GM21717 (cell line): ENCODE measurements around the gene ZNF236.
"Not testable (repeated sequence)": the region's sequence is repeated elsewhere in the genome, so short reads cannot be mapped to it uniquely, and the experiment has no call there.

ENCODE experiments used
- ATAC-seq: cut with Tn5 transposase; IDR thresholded peaks from one replicate; pipeline ENCODE4 v1.9.1; 2021; ENCODE audit warnings: mild to moderate bottlenecking, moderate library complexity; ENCODE audit not compliant: unreplicated experiment

The ZNF236 gene

GRCh38 chr18:76822506-76823160, at the start of gene ZNF236:
TSS of gene ZNF236 (plus strand) at chr18:76822557. CDS start at chr18:76822608, 51 bp downstream.
- ATAC-seq, result peak; percentile 34

GRCh38 chr18:76772665-76773064, 49.7 kb upstream of the ZNF236 start:
- no peak for ATAC-seq

DNA sequence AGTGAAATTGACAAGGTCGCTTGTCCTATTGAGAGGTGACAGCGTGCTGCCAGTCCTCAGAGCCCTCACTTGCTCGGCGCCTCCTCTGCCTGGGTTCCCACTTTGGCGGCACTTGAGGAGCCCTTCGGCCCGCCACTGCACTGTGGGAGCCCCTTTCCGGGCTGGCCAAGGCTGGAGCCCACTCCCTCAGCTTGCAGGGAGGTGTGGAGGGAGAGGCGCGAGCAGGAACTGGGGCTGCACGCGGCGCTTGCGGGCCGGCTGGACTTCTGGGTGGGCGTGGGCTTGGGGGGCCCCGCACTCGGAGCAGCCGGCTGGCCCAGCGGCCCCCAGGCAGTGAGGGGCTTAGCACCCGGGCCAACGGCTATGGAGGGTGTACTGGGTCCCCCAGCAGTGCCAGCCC, 45.3 kb upstream of the ZNF236 start:
- not testable (repeated sequence) for ATAC-seq

DNA sequence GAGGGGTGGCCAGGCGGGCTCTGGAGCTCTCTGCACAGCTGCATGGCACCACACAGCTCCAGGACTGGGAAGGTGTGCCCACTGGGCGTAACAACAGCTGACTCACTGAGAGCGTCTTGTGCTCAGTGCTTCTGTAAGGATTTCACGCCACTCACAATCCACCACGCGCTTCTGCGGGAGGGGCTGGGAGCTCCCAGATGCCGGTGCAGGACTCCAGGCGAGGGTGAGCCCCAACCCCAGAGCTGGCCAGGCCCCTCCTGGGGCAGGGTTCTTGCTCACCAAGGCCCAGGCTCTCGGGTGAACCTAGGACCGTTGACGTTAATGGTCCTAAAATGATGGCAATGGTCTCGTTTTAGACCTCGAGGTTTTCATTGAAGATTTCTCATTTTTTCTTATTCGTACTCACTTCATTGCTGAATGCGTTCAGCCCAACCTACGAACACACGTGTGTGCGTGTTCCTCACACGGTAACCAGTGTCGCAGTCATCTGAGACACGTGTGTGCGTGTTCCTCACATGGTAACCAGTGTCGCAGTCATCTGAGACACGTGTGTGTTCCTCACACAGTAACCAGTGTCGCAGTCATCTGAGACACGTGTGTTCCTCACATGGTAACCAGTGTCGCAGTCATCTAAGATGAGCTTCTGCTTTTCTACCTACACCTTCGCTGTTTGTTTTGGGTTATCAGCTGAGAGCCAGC, 38.4 kb upstream of the ZNF236 start:
- ATAC-seq, result no peak

- no peak for ATAC-seq
These were observed 36.5 kb upstream of the ZNF236 start for GRCh38 chr18:76785872-76786271.

DNA sequence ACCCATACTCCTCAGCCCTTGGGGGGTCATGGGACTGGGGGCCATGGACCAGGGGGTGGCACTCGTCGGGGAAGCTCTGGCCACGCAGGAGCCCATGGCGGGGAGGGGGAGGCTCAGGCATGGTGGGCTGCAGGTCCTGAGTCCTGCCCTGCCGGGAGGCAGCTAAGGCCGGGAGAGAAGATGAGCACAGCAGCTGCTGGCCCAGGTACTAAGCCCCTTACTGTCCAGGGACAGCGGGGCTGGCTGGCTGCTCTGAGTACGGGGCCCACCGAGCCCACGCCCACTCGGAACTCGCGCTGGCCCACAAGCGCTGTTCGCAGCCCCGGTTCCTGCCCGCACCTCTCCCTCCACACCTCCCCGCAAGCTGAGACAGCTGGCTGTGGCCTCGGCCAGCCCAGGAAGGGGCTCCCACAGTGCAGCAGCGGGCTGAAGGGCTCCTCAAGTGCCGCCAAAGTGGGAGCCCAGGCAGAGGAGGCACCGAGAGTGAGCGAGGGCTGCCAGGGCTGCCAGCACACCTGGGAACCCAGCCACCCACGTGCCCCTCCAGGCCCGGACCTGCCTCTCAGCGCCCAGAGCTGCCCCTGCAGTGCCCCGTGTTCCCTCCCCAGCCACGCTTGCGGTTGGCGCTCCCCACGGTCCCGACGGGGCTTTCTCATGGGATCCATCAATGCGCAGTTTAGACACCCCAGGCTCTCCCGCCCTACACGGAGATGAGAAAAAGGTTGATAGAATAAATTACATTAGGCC, 33.6 kb upstream of the ZNF236 start:
- ATAC-seq, result no peak

- no peak for ATAC-seq
These were observed 31.3 kb upstream of the ZNF236 start for GRCh38 chr18:76791106-76791505.

GRCh38 chr18:76791642-76792041, 30.7 kb upstream of the ZNF236 start:
- no peak for ATAC-seq

DNA sequence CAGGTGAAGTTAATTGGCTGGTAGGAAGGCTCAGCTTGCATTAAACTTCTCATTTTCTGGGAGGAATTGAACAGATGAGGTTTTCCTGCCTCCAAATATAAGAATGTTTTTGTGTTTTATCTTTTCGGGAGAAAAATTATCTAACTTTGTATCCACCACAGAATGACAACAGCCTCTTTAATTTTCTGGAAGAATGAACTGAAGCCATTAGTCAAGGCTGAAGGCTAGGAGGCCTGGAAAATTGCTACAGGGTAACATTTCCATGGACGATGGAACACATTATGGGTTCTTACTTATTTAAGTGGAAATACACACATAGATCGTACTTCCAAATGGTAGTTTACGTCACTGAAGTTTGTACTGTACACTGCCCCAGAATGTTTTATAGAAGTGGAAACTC, 28.0 kb upstream of the ZNF236 start:
- ATAC-seq, result no peak

GRCh38 chr18:76801567-76802505, 20.5 kb upstream of the ZNF236 start:
- peak; percentile 89 for ATAC-seq

GRCh38 chr18:76803413-76803812, 18.9 kb upstream of the ZNF236 start:
- no peak for ATAC-seq

- peak; percentile 73 for ATAC-seq
These were observed 18.5 kb upstream of the ZNF236 start for GRCh38 chr18:76803814-76804213.

DNA sequence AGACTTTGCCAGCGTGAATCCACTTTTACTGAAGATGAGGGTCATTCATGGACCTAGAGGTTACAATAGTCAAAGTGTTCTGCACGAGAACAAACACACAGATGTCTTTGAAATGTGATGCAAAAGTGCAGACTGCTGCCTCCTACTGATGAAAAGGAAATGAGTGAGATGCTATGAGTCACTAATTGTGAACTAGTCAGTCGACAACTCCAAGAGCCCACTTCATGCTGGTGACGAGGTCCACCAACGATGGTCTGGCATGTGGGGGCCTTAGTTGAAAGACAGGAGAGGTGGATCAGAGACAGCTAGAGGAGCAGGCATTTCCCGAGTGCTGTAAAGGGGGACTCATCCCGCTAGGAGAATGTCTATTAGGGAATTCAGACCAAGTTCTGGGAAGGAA, 17.1 kb upstream of the ZNF236 start:
- no peak for ATAC-seq

- ATAC-seq, result no peak
These were observed 16.1 kb upstream of the ZNF236 start for GRCh38 chr18:76806301-76806700.

- no peak for ATAC-seq
These were observed 13.8 kb upstream of the ZNF236 start for GRCh38 chr18:76808561-76808960.

DNA sequence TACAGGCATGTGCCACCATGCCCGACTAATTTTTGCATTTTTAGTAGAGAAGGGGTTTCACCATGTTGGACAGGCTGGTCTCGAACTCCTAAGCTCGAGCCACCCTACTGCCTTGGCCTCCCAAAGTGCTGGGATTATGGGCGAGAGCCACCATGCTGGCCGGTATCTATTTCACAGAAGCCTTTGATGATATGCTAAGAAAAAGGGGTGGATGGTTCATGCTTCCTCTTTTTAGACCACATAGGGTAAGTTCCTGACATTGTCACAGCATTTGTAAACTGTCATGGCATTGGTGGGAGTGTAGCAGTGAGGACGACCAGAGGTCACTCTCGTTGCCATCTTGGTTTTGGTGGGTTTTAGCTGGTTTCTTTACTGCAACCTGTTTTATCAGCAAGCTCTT, 10.8 kb upstream of the ZNF236 start:
- peak; percentile 71 for ATAC-seq

DNA sequence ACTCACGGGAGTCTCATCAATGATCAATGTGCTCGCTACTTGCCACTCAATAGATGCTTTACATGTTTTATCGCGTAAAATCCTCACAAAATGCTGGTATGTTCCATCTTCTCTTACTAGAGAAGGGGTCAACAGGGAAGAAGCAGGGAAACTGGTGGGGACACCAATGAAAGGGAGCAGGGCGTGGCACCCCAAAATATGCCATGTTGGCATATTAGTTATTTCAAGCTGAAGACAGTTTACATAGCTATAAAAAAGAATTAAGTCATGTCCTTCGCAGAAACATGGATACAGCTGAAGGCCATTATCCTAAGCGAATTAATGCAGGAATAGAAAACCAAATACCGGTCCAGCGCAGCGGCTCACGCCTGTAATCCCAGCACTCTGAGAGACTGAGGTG, 8.1 kb upstream of the ZNF236 start:
- no peak for ATAC-seq

DNA sequence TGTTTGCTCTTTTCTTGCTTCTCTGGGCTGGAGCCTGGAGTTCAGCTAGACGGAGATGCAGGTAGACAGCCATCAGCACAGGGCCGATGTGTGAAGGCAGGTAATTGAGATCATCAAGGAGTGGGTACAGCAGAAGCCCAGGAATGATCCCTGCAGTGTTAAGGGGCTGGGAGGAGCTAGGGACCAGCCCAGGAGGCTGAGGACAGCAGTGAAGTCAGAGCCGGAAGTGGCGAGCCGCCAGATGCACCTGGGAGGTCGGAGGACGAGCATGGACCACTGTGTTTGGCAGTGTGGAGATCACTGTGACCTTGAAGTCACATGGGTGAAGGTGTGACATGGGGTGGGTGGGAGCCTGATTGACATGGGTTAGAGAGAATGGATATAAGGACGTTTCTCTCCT, 6.2 kb upstream of the ZNF236 start:
- no peak for ATAC-seq

- no peak for ATAC-seq
These were observed 4.3 kb upstream of the ZNF236 start for GRCh38 chr18:76817888-76818611.
